Activated T-helper 1 cell treated with anti-CD3 and anti-CD28 coated beads, Interleukin-2, amount 50 U/mL, for 16 hours (primary cell): Measurements from ENCODE around the gene PTPRT.
"Not testable (repeated sequence)": the region's sequence is repeated elsewhere in the genome, so short reads cannot be mapped to it uniquely, and the experiment has no call there.

Experiments
- DNase-seq, 2 donors: peaks; one replicate each; pipeline ENCODE4 v3.0.0-alpha.2; 2020; ENCODE audit warnings: low read depth in 1 of 2, low spot score in 1 of 2

The PTPRT gene

DNA sequence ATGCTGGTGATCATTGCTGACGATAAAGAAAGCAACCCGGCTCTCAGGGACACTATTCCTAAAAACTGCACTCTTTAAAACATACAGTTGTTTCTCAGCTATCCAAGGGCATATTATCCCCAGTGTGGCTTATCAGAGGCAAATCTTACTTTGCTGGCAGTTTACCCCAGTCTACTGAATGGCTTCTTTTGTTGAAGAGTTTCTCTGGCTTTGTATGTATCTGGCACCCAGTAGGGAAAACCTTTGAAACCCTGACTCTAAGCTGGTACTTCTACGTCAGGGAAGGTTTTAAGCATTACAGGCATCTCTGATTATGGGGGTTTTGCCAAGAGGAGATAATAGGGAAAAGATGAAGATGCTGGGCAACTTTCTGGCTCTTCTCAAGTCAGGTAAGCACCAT, 933.9 kb downstream of the PTPRT start:
- DNase-seq = no peak

DNA sequence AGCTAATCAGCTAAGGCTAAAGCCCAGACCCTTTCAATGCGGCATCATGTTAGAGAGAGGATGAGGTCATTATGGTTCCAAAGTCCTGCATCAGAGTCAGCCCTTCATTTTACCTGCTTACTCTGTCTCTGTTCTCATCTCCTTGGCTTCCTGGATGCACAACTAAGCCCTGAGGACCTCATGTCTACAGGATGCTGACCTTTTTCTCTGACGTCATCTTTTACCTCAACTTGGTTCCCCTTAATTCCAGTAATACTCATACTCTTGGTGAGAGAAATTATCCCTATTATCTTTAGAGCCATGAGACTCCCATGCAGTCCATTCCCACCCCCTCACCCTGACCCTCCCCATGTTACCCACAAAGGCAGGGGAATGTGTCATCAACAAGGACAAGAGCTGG, 935.0 kb downstream of the PTPRT start:
- no peak for DNase-seq

DNA sequence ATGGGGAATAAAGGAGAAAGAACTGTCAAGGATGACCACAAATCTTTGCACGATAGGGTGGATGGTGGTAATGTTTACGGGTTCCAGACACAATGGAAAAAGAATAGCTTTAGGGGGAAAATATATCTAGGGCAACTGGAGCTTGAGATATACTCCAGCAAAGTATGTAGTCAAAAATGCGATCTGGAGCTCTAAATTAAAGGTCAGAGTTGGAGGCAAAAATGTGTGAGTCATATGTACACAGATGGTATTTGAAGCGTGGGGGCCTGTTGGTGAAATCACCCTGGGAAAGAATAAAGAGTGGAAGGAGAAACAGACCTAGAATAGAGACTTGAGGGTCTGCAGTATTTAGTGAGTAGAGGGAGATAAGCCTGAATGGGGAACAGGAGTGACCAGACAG, 937.6 kb downstream of the PTPRT start:
- no peak for DNase-seq

DNA sequence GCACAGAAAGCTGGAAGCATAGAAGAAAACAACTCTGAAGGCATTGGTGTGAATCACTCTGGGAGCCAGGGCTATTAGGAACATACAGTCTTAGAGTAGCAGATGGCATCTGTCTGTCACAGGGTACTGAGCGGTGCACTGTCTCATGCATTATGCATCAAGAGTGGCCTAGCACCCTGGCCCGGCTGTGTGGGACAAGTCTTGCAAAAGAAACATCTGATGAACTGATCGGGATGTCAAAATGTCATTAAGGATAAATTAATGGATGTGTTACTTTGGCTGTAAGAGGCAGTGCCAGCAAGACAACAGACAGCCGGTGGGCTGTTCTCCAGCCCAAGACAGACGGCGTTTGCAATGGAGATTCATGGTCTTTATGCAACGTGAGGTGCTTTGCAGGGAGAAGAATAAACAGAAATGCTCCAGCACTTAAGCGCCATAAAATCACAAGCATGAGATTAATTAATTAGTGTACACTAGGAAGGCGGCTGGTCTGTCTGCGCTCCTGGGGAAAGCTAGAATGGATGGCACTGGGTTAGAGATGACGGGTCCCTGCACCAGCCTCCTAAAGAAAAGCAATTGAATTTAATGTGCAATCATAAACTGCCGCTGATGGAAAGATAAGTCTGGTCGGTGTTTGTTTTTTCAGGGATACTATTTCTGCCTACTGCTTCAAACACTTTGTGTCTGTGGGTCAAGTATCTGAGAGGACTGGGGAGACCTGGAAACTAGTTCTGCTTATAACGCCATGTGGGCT, 970.9 kb downstream of the PTPRT start:
- DNase-seq = no peak

DNA sequence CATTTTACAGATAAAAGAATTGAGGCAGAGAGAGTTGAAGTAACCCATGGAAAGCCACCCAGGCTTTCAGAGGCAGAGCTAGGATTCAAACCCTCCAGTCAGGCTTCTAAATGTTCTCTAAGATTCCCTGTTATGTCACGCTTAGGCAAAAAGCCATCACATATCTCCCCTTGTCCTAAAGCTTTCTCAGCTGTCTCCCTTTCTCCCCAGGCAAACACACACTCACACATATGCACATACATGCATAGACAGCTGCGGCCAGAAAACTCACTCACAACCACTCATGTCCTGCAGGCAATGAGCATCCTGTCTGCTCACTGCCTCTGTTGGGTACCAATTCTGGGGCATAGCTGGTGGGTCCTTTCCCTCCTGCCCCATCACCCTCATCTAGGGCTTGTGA, 975.6 kb downstream of the PTPRT start:
- DNase-seq = no peak

DNA sequence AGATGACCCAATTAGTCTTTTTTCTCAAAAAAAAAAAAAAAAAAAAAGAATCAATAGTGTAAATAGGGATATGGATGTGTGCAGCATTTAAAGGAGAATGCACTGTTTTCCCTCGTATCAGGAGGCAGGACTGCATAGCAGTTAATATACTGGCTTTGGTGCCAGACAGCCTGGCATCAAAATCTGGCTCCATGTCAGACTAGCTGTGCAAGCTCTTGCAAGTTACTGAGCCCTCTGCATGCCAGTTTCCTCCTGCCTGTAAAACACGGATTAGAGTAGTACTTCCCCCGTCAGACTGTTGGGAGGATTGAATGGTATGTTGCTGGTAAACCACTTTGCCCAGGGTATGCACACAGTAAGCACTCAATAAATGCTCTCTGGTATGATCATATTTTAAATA, 977.3 kb downstream of the PTPRT start:
- DNase-seq = no peak

DNA sequence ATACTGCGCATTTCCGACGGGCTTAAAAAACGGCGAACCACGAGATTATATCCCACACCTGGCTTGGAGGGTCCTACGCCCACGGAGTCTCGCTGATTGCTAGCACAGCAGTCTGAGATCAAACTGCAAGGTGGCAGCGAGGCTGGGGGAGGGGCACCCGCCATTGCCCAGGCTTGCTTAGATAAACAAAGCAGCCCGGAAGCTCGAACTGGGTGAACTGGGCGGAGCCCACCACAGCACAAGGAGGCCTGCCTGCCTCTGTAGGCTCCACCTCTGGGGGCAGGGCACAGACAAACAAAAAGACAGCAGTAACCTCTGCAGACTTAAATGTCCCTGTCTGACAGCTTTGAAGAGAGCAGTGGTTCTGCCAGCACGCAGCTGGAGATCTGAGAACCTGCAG, 983.1 kb downstream of the PTPRT start:
- not testable (repeated sequence) for DNase-seq

DNA sequence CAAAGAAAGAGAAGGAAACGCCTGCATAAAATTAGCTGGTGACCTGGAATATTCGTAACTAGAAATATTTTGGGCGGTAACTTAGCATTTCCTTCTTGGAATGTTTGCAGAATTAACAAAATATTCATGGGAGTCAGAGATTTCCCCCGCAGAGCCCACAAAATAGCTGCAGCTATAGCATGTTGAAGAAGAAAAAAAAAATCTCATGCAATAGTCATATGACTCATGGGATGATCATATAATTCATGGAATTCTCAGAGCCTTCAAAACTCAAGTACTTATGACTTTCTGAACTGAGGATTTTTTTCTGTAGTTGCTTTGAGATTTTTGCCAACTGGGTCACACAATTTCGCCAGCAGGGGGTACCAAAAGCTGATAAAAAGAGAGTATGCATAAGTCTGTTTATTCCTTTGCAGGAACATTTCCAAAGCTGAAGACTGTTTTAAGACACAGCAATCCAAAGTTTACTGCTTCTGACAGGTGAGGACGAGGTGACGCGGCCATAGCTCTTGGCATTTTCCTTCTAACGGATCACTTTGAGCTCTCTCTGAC, 985.5 kb downstream of the PTPRT start:
- DNase-seq = no peak

DNA sequence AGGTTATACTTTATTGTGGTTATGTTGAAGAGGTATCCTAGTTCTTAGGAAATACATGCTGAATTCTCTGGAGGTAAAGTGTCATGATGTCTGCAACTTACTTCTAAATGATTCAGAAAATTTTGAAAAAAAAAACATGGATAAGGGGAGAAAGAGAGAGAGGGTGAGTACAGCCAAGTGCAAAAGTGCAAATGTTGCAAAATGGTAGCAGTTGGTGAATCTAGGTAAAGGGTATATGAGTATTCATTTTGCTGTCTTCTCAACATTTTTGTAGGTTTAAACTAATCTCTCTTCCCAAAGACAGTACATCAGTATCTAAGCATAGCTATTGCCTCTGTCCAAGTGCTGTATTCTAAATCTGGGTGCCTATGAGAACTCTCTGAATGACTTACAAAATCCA, 992.1 kb downstream of the PTPRT start:
- no peak for DNase-seq

DNA sequence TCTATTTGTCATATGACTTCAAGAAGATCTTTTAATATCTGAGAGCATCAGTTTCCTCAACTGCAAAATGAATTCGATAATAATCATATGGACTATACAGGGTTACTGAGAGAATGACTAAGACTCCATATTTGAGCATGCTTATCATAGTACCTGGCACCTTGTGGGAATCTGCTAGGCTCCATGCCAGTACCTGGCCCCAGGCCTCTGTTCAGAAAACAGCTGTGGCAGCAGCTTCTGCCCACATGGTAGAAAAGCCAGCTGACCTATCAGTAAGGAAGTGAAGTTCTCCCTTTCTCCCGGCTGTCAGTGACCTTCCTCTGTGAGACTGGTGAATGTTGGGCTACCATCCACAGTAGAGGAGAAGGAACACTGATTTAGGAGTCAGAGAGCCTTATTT, 996.6 kb downstream of the PTPRT start:
- DNase-seq = no peak

DNA sequence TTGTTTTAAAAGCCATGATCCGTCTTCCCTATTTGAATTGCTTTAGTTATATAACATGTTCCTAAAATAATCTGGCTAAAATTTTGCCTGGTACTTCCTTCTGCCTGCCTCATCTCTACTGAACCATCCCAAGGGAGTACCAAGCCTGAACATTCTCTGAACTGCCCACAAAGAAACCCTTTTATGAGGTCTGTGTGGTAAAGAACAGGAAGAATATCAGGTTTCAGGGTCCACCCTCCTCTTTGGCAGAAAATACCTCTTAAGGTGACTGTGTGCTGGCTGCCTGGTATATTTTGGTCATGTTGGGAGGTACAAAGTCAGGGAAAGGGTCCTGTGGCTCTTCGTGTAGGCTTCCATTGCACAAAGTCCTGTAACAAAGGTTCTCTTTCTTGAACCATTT, 997.4 kb downstream of the PTPRT start:
- no peak for DNase-seq

DNA sequence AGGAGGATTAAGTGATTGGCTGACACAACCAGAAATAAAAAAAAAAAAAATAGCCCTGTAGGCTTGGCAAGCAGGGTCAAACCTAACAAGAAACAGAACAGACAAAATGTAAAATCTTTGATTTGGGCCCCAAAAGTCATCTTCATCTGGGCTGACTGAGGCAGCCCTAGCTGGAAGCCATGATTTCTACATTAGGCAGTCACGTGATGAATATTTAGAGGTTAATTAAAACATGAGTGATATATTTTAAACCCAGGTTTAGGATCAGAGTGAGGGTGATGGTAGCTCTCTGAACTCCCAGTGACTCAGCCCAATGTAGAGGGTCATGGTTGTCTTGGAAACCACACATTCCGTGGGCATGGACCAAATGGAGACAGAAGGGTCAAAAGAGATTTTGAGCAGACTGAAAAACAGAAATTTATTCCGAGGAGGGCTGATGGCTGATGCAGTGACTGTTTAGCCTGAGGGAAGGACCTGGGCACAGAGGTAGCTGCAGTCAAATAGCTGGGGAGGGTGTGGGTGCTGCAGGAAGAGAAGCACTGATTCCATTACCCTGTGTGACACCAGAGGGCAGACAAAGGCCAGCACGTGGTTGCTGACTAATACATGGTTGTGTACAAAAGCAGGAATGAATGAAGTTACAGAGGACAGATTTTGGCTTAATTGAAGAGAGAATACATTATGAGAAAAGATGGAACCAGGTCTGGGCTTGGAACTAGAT, 998.4 kb downstream of the PTPRT start:
- no peak for DNase-seq

DNA sequence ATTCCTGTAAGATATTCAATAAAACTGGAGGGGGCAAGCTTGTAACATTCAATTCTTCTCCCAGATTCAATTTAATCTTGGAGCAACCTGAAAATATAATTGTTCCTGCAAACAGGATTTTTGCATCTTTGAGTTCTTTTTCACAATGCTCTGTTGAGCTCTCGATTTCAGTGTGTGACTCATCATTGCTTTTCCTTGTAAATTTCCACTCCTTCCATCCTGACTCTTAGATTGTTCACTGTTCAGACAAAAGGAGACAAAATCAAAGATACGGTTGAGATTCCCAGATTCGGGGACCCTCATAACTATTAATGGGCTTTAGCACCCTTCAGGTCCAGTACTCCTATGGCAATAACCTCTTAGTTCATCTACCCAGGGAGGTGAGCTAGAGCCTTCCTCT, 999.6 kb downstream of the PTPRT start:
- no peak for DNase-seq

DNA sequence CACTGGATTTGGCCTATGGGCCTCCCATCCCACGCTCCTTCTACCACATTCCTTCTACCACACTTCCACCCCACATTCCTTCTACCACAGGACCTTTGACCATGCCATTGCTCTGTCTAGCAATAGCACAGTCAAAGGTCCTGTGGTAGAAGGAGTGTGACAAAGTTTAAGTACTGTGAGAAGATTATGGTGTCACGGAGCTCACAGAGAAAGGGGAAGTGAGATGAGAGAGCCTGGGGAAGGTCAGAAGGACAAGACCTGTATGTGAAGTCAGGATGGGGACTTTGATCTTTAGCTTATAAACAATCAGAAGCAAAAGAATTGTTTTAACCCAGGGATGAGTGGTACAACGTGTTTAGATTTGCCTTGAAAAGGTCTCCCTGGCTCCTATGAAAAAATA, 1003.4 kb downstream of the PTPRT start:
- DNase-seq = no peak

DNA sequence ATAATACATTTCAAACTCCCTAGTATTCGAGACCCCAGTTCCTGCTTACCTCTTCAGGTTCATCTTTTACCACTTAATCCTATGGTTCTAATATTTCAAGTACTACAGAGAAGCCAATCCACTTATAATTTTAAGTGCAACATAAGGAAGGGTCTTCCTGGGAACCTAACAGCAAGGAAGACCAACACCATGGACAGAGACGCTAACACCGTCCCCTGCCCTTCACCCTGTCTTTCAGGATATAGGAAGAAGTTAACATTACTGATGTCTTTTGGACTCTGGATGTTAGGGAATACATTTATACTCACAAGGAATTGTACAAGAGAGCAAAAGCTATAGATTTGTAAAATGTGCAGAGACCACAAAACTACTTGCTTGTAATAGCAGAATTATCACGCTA, 1006.6 kb downstream of the PTPRT start:
- no peak for DNase-seq

DNA sequence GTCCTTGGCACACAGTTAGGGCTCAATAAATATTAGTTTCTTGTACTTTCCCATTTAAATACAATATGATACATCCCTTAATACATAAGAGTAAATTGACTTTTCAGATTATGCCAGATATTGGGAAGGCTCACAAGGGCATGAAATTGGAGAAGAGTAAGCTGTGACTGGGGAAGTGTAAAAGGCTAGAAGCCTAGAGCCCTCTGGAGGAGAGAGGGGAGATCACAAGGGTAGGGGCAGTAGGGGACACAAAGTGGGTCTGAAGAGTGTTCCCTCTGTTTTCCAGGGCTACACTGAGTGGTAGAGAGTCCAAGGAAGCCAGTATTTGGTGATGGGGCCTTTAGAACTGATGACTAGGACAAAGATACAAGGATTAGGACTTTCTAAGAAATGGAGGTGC, 1008.6 kb downstream of the PTPRT start:
- no peak for DNase-seq

DNA sequence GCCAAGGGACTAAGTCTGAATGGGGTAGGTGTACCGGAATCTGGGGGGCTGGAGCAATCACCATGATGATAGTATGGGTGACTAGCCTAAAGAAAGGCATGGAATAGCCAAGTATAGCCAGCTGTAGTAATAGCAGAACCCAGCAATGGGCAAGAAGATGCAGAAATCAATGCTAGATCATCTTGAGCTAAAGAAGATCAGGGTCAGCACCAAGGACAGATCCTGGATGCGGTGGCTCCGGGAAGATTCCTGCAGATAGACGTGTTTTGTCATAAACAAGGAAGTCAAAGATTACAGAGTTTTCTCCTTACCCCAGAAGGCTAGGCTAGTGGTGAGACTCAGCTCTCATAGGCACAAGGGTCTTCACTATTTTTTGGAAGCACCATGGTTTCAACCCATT, 1009.9 kb downstream of the PTPRT start:
- no peak for DNase-seq

DNA sequence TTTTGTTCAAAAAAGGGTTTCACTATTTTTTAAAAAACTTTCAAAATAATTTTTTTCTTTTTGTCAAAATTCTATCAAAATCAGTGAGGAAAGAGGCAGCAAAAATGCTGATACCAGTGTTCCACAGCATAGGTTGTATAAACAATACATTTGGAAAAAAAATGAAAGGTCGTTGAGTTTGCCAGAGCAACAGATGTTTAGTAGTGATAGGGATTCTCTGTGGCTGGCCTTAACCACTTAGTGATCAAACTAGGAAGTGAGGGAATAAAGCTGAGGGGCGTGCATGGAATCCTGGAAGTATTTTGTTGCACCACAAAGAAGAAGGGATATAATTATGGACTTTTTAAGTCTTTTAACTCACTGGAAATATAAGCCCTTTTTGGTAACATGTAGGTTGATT, 1016.3 kb downstream of the PTPRT start:
- no peak for DNase-seq

DNA sequence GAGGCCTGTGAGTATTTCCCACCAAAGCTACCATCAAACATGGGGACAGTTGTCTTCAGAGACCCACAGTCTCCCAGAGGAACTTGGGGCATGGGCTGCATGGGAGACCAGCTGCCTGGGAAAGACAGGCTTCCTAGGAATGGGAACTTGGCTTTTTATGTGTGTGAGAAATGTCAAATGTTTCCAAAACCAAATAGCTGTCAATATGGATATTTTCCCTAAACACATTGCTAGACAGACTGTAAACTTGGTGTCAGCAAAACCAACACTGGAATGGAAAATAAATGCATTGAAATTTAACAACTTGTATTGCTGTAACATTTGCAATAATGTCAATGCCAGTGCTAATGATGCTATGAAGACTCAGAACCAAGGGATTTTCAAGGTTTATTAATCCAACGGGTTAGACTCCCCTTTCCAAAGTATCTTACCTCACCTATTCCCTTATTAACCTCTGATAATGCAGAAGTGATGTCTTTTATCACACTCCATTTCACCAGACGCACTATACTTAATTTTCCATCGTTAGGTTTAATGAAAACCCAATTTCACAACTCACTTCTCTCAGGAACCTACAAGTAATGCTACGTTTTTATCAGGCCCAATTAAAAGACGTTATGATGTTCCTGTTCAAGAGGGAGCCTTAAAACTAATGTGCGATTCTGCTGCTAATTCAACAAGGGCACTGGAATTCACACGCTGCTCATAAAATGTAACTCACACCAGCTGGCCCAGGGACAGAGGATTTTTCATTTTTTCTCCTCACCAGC, 1025.4 kb downstream of the PTPRT start:
- no peak for DNase-seq

DNA sequence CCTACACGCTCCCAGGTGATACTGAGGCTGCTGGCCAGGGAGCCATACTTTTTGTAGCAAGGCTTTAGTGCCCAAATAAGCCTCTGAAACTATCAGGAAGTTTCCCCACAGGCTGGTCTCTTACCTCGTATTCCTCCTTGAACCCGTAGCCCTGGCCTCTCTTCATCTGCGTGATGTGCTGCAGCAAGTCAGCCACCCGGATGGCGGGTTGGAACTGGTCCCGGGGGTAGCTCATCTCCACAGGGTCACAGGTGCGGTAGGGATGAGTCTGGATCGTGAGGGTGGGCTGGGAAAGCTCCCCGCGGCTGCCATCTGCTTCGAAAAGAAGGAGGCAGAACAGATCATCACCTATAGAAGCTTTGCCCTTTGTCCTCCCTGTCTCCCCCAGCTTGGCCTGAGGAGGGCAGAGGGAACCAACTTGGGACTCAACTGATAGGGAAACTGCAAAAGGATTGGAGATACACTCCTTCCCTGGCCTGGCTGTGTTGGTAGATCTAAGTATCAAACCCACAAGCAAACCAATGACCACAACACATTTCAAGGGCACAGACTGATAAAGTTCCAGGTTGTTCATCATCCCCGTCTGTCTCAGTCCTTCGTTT, 1028.4 kb downstream of the PTPRT start:
- no peak for DNase-seq

DNA sequence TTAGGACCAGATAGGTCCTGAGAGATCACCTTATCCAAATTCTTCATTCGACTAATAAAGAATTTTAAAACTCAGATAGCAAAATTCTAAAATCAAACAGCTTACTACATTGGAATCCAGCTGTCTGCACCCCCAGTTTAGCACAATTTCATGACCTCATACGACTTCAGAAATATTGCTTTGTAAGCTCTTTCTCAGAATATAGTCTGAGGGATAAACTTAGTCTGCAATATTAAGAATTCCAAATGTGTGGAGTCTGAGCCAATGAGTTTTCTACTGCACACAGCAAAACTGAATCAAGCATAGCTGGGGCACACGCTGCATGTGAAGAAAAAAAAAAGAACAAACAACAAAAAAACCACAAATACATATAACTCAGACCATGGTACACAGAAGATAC, 1029.9 kb downstream of the PTPRT start:
- no peak for DNase-seq

DNA sequence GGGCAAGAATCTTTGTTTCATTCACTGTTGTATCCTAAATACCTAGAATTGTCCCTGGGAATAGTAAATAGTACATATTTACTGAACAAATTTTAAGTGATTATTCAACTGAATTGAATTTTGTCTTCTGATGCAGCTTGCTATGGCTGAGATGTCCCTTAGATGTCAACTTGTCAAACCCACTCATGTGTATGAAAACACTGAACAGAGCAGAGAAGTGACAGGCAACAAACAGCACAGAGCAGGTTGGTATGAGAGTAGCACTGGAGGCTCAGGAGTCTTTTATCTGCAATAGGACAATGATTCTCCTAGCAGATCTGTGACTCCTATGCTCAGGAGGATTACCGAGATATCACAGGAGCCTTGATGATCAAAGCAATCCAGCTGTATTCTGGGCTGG, 1031.4 kb downstream of the PTPRT start:
- DNase-seq = no peak
